GM23248 (cell line): ENCODE results near the gene H1-8. TPM values are rescaled to one million over a fixed set of nuclear protein-coding genes. Genes with fewer than 3 reads are reported as not detected.

Experiments
- DNase-seq: peaks from one replicate; pipeline ENCODE4 v3.0.0-alpha.2; 2015
- H2AFZ ChIP-seq: fragments of 200-600 bp; sonication (generic); 2 replicates; pipeline ENCODE4 v1.6.1; 2016; ENCODE audit warnings: antibody characterized with exemption
- H3F3A ChIP-seq: fragments of 200-600 bp; sonication (generic); 2 replicates; pipeline ENCODE4 v1.6.1; 2016; ENCODE audit warnings: mild to moderate bottlenecking, antibody characterized with exemption, mixed run types; ENCODE audit not compliant: insufficient read depth
- H3K27ac ChIP-seq: fragments of 200-600 bp; sonication (generic); 2 replicates; pipeline ENCODE4 v1.5.1; 2016; ENCODE audit warnings: mild to moderate bottlenecking
- H3K27me3 ChIP-seq: fragments of 200-600 bp; sonication (generic); replicated peaks from 2 replicates; pipeline ENCODE4 v1.6.1; 2016; ENCODE audit warnings: mild to moderate bottlenecking; ENCODE audit not compliant: insufficient read depth
- H3K36me3 ChIP-seq: fragments of 200-600 bp; sonication (generic); 2 replicates; pipeline ENCODE4 v1.6.1; 2016; ENCODE audit warnings: low read depth, mild to moderate bottlenecking
- H3K4me1 ChIP-seq: fragments of 200-600 bp; sonication (generic); 2 replicates; pipeline ENCODE4 v1.6.1; 2016; ENCODE audit warnings: mild to moderate bottlenecking; ENCODE audit not compliant: insufficient read depth
- H3K4me2 ChIP-seq: fragments of 200-600 bp; sonication (generic); one replicate; pipeline ENCODE4 v1.6.1; 2016; ENCODE audit warnings: mild to moderate bottlenecking; ENCODE audit not compliant: unreplicated experiment
- H3K4me3 ChIP-seq: fragments of 200-600 bp; sonication (generic); 2 replicates; pipeline ENCODE4 v1.5.1; 2016; ENCODE audit warnings: mild to moderate bottlenecking
- H3K79me2 ChIP-seq: fragments of 200-600 bp; sonication (generic); 2 replicates; pipeline ENCODE4 v1.6.1; 2016; ENCODE audit warnings: mild to moderate bottlenecking; ENCODE audit not compliant: insufficient read depth
- H3K9ac ChIP-seq: fragments of 200-600 bp; sonication (generic); 2 replicates; pipeline ENCODE4 v1.6.1; 2016; ENCODE audit warnings: mild to moderate bottlenecking
- H3K9me2 ChIP-seq: fragments of 200-600 bp; sonication (generic); 2 replicates; pipeline ENCODE4 v1.6.1; 2016; ENCODE audit warnings: mixed run types, mild to moderate bottlenecking, moderate library complexity; ENCODE audit not compliant: insufficient read depth
- H3K9me3 ChIP-seq: fragments of 200-600 bp; sonication (generic); one replicate; pipeline ENCODE4 v1.6.1; 2017; ENCODE audit warnings: low read depth
- H4K20me1 ChIP-seq: fragments of 200-600 bp; sonication (generic); 2 replicates; pipeline ENCODE4 v1.6.0; 2016; ENCODE audit not compliant: insufficient read depth
- EZH2 ChIP-seq: fragments of 200-600 bp; sonication (generic); IDR thresholded peaks from 2 replicates; pipeline ENCODE4 v1.6.1; 2018; ENCODE audit warnings: antibody characterized with exemption, mild to moderate bottlenecking; ENCODE audit not compliant: insufficient read depth, poor library complexity, severe bottlenecking
- EZH2phosphoT487 ChIP-seq: fragments of 200-600 bp; sonication (generic); IDR thresholded peaks from 2 replicates; pipeline ENCODE4 v1.6.1; 2018; ENCODE audit warnings: antibody characterized with exemption, moderate library complexity, mild to moderate bottlenecking, low read depth; ENCODE audit not compliant: insufficient read depth
- WGBS, 2 experiments: methylation state at CpG; one replicate each; pipeline ENCODE4 v1.1.6; 2015 to 2017; ENCODE audit warnings: low lambda C conversion rate in 2 of 2, low coverage in 1 of 2; ENCODE audit errors: missing lambda C conversion rate in 2 of 2; 5-methylcytosine and 5-hydroxymethylcytosine counted together
- in situ Hi-C: fragments of 300-500 bp; cut with MboI; formaldehyde crosslinking; loops from 2 replicates; pipeline ENCODE4 v1.15.0; 2020
- polyA plus RNA-seq: library from polyadenylated mRNA; unstranded; fragments of >200 nt; fragmentation: Nextera tagmentation; extraction: Ambion mirVana; gene quantifications from 2 replicates; pipeline ENCODE4 v1.2.1, GENCODE V29; 2016
- total RNA-seq: library from RNA; depleted of rRNA; stranded (reverse); fragments of >200 nt; shearing (Covaris generic); gene quantifications from 2 replicates; pipeline ENCODE4 v1.2.3, GENCODE V29; 2014

The H1-8 gene
- total and polyA plus RNA-seq, 2 experiments from 2014 or later = not detected

GRCh38 chr3:129522953-129523352 lies 20.0 kb upstream of the H1-8 start:
- in situ Hi-C loops = no loop called here
- WGBS, 2 experiments = 83 to 87% methylated on average over 5 of the region's 5 CpGs
- TF ChIP-seq EZH2phosphoT487 = no peak
- TF ChIP-seq EZH2 = no peak

GRCh38 chr3:129524081-129524480 lies 18.9 kb upstream of the H1-8 start:
- H3K9ac ChIP-seq = no peak overlapping the region
- H4K20me1 ChIP-seq = no peaks in the 10 kb centered on the region
- H3K9me2 ChIP-seq = no peaks in the 10 kb centered on the region
- DNase-seq = no peak
- H3K4me1 ChIP-seq = no peaks in the 10 kb centered on the region
- H3K79me2 ChIP-seq = no peaks in the 10 kb centered on the region
- in situ Hi-C loops = no loop called here
- no peak overlapping the region for H3K4me2 ChIP-seq
- no peak for TF ChIP-seq EZH2
- TF ChIP-seq EZH2phosphoT487 = no peak
- H3K36me3 ChIP-seq = no peaks in the 10 kb centered on the region
- H3F3A ChIP-seq = peaks cover 9% of the 10 kb centered on the region; the same call in 1 of the 2 replicates
- H2AFZ ChIP-seq = no peak overlapping the region
- no peaks in the 10 kb centered on the region for H3K27me3 ChIP-seq
- no peak overlapping the region for H3K27ac ChIP-seq
- no peak overlapping the region for H3K4me3 ChIP-seq
- H3K9me3 ChIP-seq = no peaks in the 10 kb centered on the region
- WGBS, 2 experiments = 80 to 82% methylated on average over 4 of the region's 4 CpGs

More at GRCh38 chr3:129522953-129523352, 20.0 kb upstream of the H1-8 start:
- H3K9me3 ChIP-seq = no peaks in the 10 kb centered on the region
- no peak for DNase-seq
- no peaks in the 10 kb centered on the region for H3K4me1 ChIP-seq
- H3K27ac ChIP-seq = no peak overlapping the region
- no peak overlapping the region for H3K4me2 ChIP-seq
- H4K20me1 ChIP-seq = no peaks in the 10 kb centered on the region
- no peak overlapping the region for H3K4me3 ChIP-seq
- H3K9me2 ChIP-seq = no peaks in the 10 kb centered on the region
- no peak overlapping the region for H2AFZ ChIP-seq
- H3K27me3 ChIP-seq = no peaks in the 10 kb centered on the region
- H3K36me3 ChIP-seq = no peaks in the 10 kb centered on the region
- peaks cover 9% of the 10 kb centered on the region; the same call in 1 of the 2 replicates for H3F3A ChIP-seq
- no peaks in the 10 kb centered on the region for H3K79me2 ChIP-seq
- H3K9ac ChIP-seq = no peak overlapping the region

GRCh38 chr3:129525341-129525968 lies 17.5 kb upstream of the H1-8 start:
- Histone ChIP-seq H3K27me3 (no peaks in the 10 kb centered on the region), H3K79me2 (no peaks in the 10 kb centered on the region), H3K9me2 (no peaks in the 10 kb centered on the region), H3K4me3 (no peak overlapping the region), H3F3A (peaks cover 9% of the 10 kb centered on the region; the same call in 1 of the 2 replicates), H3K9ac (no peak overlapping the region), H3K36me3 (no peaks in the 10 kb centered on the region), H3K4me1 (0 out of 2 replicates have a peak, but pooled peaks cover 7% of the 10 kb centered on the region), H3K4me2 (no peak overlapping the region), H3K9me3 (no peaks in the 10 kb centered on the region), H2AFZ (0 out of 2 replicates have a peak overlapping the region, but pooled peaks have one; percentile 22), H3K27ac (peak overlapping the region; percentile 31; the same call in 1 of the 2 replicates), H4K20me1 (no peaks in the 10 kb centered on the region)
- TF ChIP-seq EZH2phosphoT487 (no peak), EZH2 (no peak)
- in situ Hi-C loops = no loop called here
- WGBS, 2 experiments = 66% methylated on average over 8 of the region's 8 CpGs
- peak; percentile 90 for DNase-seq

GRCh38 chr3:129526121-129526900 lies 16.7 kb upstream of the H1-8 start:
- 73 to 83% methylated on average over 9 to 12 of the region's 12 CpGs for WGBS, 2 experiments
- in situ Hi-C loops = no loop called here

More at GRCh38 chr3:129526121-129526900, 16.7 kb upstream of the H1-8 start:
- Histone ChIP-seq H3F3A (peaks cover 9% of the 10 kb centered on the region; the same call in 1 of the 2 replicates), H3K9me3 (no peaks in the 10 kb centered on the region), H3K27ac (no peak overlapping the region), H3K27me3 (no peaks in the 10 kb centered on the region), H3K9ac (no peak overlapping the region), H3K36me3 (no peaks in the 10 kb centered on the region), H2AFZ (no peak overlapping the region), H4K20me1 (no peaks in the 10 kb centered on the region), H3K9me2 (no peaks in the 10 kb centered on the region), H3K4me3 (no peak overlapping the region), H3K79me2 (no peaks in the 10 kb centered on the region), H3K4me2 (no peak overlapping the region), H3K4me1 (0 out of 2 replicates have a peak, but pooled peaks cover 8% of the 10 kb centered on the region)
- TF ChIP-seq EZH2 (no peak), EZH2phosphoT487 (no peak)
- DNase-seq = peak; percentile 11
